Neural progenitor cell (in vitro differentiated cells): ENCODE results near the gene GP1BB. TPM values are rescaled to one million over a fixed set of nuclear protein-coding genes. Genes with fewer than 3 reads are reported as not detected.

Experiments
- DNase-seq: peaks from one replicate; pipeline ENCODE4 v3.0.0-alpha.2; 2016; ENCODE audit warnings: low spot score
- H2AFZ ChIP-seq: fragments of 200-600 bp; sonication (generic); replicated peaks from 2 replicates; pipeline ENCODE4 v1.6.1; 2016; ENCODE audit warnings: antibody characterized with exemption
- H3F3A ChIP-seq: fragments of 200-600 bp; sonication (generic); 2 replicates; pipeline ENCODE4 v1.6.1; 2016; ENCODE audit warnings: antibody characterized with exemption, low read depth
- H3K27ac ChIP-seq: fragments of 200-600 bp; sonication (generic); 2 replicates; pipeline ENCODE4 v1.5.1; 2016; ENCODE audit warnings: mild to moderate bottlenecking
- H3K27me3 ChIP-seq: fragments of 200-600 bp; sonication (generic); 2 replicates; pipeline ENCODE4 v1.6.1; 2016; ENCODE audit warnings: mild to moderate bottlenecking, moderate library complexity
- H3K36me3 ChIP-seq: fragments of 200-600 bp; sonication (generic); 2 replicates; pipeline ENCODE4 v1.5.1; 2016
- H3K4me1 ChIP-seq: fragments of 200-600 bp; sonication (generic); 2 replicates; pipeline ENCODE4 v1.6.1; 2016; ENCODE audit warnings: mixed run types
- H3K4me2 ChIP-seq: fragments of 200-600 bp; sonication (generic); 2 replicates; pipeline ENCODE4 v1.6.1; 2016
- H3K4me3 ChIP-seq: fragments of 200-600 bp; sonication (generic); 2 replicates; pipeline ENCODE4 v1.5.1; 2016
- H3K79me2 ChIP-seq: fragments of 200-600 bp; sonication (generic); 2 replicates; pipeline ENCODE4 v1.6.1; 2016; ENCODE audit warnings: low read depth
- H3K9ac ChIP-seq: fragments of 200-600 bp; sonication (generic); 2 replicates; pipeline ENCODE4 v1.6.1; 2016
- H3K9me3 ChIP-seq: fragments of 200-600 bp; sonication (generic); 2 replicates; pipeline ENCODE4 v1.5.1; 2016; ENCODE audit warnings: low read depth
- H4K20me1 ChIP-seq: fragments of 200-600 bp; sonication (generic); 2 replicates; pipeline ENCODE4 v1.6.1; 2016; ENCODE audit warnings: low read depth
- H3K27ac Mint-ChIP-seq: 3 replicates; pipeline ENCODE4 v1.8.0; 2021; ENCODE audit warnings: mixed read lengths
- H3K27me3 Mint-ChIP-seq: 2 replicates; pipeline ENCODE4 v1.8.0; 2022; ENCODE audit warnings: low read depth, mild to moderate bottlenecking, inconsistent platforms, moderate library complexity, mixed read lengths; ENCODE audit not compliant: insufficient read depth
- H3K36me3 Mint-ChIP-seq: 3 replicates; pipeline ENCODE4 v1.8.0; 2021; ENCODE audit warnings: mixed read lengths
- H3K4me1 Mint-ChIP-seq: 3 replicates; pipeline ENCODE4 v1.8.0; 2021; ENCODE audit warnings: mixed read lengths
- H3K4me3 Mint-ChIP-seq: 3 replicates; pipeline ENCODE4 v1.8.0; 2021; ENCODE audit warnings: mild to moderate bottlenecking, moderate library complexity, mixed read lengths
- H3K9me3 Mint-ChIP-seq: 3 replicates; pipeline ENCODE4 v1.8.0; 2020; ENCODE audit warnings: mixed read lengths
- EZH2 ChIP-seq: fragments of 200-600 bp; sonication (generic); IDR thresholded peaks from 2 replicates; pipeline ENCODE4 v1.6.1; 2017; ENCODE audit warnings: antibody characterized with exemption, mild to moderate bottlenecking, moderate library complexity
- EZH2phosphoT487 ChIP-seq: fragments of 200-600 bp; sonication (generic); IDR thresholded peaks from 2 replicates; pipeline ENCODE4 v1.6.1; 2017; ENCODE audit warnings: antibody characterized with exemption
- total RNA-seq: library from RNA; depleted of rRNA; stranded (reverse); fragments of >200 nt; gene quantifications from 2 replicates; pipeline ENCODE4 v1.2.3, GENCODE V29; 2015; ENCODE audit warnings: low replicate concordance
- TF ChIP-seq, protein P1 (sequence below): fragments of 200-600 bp; sonication (generic); IDR thresholded peaks from 2 replicates; pipeline ENCODE4 v1.5.1; 2017; ENCODE audit warnings: antibody characterized with exemption, mild to moderate bottlenecking

GP1BB gene
- total RNA-seq, 1 donor from 2014 or later = not detected

GRCh38 chr22:19691721-19692341 is 31.5 kb upstream of the GP1BB start:
- Mint-ChIP-seq H3K27me3 (peaks cover 5% of the 10 kb centered on the region), H3K9me3 (no peaks in the 10 kb centered on the region), H3K4me3 (no peak overlapping the region), H3K27ac (no peak overlapping the region), H3K4me1 (peaks cover 10% of the 10 kb centered on the region), H3K36me3 (no peaks in the 10 kb centered on the region)
- no peak for TF ChIP-seq EZH2
- TF ChIP-seq, protein P1, sequence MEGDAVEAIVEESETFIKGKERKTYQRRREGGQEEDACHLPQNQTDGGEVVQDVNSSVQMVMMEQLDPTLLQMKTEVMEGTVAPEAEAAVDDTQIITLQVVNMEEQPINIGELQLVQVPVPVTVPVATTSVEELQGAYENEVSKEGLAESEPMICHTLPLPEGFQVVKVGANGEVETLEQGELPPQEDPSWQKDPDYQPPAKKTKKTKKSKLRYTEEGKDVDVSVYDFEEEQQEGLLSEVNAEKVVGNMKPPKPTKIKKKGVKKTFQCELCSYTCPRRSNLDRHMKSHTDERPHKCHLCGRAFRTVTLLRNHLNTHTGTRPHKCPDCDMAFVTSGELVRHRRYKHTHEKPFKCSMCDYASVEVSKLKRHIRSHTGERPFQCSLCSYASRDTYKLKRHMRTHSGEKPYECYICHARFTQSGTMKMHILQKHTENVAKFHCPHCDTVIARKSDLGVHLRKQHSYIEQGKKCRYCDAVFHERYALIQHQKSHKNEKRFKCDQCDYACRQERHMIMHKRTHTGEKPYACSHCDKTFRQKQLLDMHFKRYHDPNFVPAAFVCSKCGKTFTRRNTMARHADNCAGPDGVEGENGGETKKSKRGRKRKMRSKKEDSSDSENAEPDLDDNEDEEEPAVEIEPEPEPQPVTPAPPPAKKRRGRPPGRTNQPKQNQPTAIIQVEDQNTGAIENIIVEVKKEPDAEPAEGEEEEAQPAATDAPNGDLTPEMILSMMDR = no peak
- TF ChIP-seq EZH2phosphoT487 = no peak
- Histone ChIP-seq H3K79me2 (no peaks in the 10 kb centered on the region), H3K9me3 (no peaks in the 10 kb centered on the region), H3K4me3 (peak overlapping the region; percentile 6), H2AFZ (peak overlapping the region; percentile 84), H3K36me3 (no peaks in the 10 kb centered on the region), H4K20me1 (no peaks in the 10 kb centered on the region), H3K4me1 (peaks cover 22% of the 10 kb centered on the region), H3K4me2 (peak overlapping the region; percentile 58), H3K9ac (no peak overlapping the region), H3K27ac (peak overlapping the region; percentile 24), H3F3A (peaks cover 14% of the 10 kb centered on the region), H3K27me3 (no peaks in the 10 kb centered on the region)
- DNase-seq = peak; percentile 73

DNA sequence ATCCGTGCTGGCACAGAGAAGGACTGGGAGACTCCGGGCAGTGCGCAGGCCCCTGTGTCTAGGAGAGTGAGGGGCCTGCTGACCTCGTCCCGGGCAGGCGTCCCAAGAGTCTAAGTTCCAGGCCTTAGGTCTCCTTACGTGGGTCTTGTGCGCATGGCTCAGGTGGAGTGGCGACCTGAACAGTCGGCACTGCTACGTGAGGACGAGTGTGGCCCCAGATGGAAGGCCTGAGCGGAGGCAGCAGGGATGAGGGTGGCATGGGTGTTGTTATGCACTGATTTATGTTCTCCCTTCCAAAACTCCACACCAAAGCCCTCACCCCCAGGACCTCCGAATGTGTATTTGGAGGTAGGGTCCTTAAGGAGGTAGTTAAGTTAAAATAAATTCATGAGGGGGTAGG is 29.8 kb upstream of the GP1BB start:
- Histone ChIP-seq H4K20me1 (no peaks in the 10 kb centered on the region), H3K4me2 (no peak overlapping the region), H3K79me2 (no peaks in the 10 kb centered on the region), H3K27me3 (no peaks in the 10 kb centered on the region), H3K4me1 (peaks cover 22% of the 10 kb centered on the region), H3K27ac (no peak overlapping the region), H3F3A (peaks cover 14% of the 10 kb centered on the region), H3K4me3 (no peak overlapping the region), H3K9me3 (no peaks in the 10 kb centered on the region), H2AFZ (no peak overlapping the region), H3K9ac (no peak overlapping the region), H3K36me3 (no peaks in the 10 kb centered on the region)
- no peak for TF ChIP-seq EZH2phosphoT487
- TF ChIP-seq, protein P1 = no peak
- H3K4me3 Mint-ChIP-seq = peak overlapping the region; percentile 9
- H3K9me3 Mint-ChIP-seq = no peaks in the 10 kb centered on the region
- H3K27ac Mint-ChIP-seq = no peak overlapping the region
- H3K4me1 Mint-ChIP-seq = peaks cover 10% of the 10 kb centered on the region
- H3K27me3 Mint-ChIP-seq = peaks cover 5% of the 10 kb centered on the region
- H3K36me3 Mint-ChIP-seq = no peaks in the 10 kb centered on the region
- DNase-seq = no peak

DNA sequence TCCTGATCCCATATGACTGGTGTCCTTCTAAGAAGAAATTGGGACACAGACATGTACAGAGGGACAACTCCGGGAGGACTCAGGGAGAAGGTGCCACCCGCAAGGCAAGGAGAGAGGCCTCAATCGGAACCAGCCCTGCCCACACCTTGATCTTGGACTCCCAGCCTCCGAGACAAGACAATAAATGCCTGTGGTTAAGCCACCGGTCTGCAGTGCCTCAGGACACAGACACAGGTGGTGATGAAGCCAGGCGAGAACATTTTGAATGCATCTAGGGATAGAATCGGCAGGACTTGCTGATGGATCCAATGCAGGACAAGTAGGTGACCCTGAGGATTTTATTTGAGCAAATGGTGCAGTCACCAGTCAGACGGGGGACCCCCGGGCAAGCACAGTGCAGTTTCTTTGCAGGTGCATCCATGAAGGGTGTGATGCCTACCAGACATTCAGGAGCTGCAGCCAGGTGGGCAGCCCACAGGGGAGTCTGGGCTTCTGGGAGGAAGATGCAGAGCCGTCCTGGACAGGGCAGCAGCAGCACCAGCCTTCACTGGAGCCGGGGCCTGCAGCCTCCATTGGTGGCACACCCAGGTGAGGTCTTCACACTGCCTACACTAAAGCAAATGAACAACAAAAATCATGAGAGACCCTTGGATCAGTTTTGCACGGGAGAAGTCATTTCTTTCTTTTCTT is 29.2 kb upstream of the GP1BB start:
- H3F3A ChIP-seq = peaks cover 14% of the 10 kb centered on the region
- H3K9ac ChIP-seq = no peak overlapping the region
- no peaks in the 10 kb centered on the region for H3K36me3 ChIP-seq
- DNase-seq = no peak
- H3K27me3 Mint-ChIP-seq = peaks cover 5% of the 10 kb centered on the region
- H4K20me1 ChIP-seq = no peaks in the 10 kb centered on the region
- no peaks in the 10 kb centered on the region for H3K9me3 Mint-ChIP-seq
- no peak for TF ChIP-seq EZH2
- TF ChIP-seq, protein P1 = no peak
- no peak for TF ChIP-seq EZH2phosphoT487
- no peaks in the 10 kb centered on the region for H3K9me3 ChIP-seq
- no peaks in the 10 kb centered on the region for H3K79me2 ChIP-seq
- H3K4me3 ChIP-seq = no peak overlapping the region
- H3K36me3 Mint-ChIP-seq = no peaks in the 10 kb centered on the region
- no peak overlapping the region for H2AFZ ChIP-seq
- H3K4me1 Mint-ChIP-seq = peaks cover 10% of the 10 kb centered on the region
- no peak overlapping the region for H3K27ac ChIP-seq
- peaks cover 22% of the 10 kb centered on the region for H3K4me1 ChIP-seq
- H3K27me3 ChIP-seq = no peaks in the 10 kb centered on the region
- peak overlapping the region; percentile 79 for H3K27ac Mint-ChIP-seq
- no peak overlapping the region for H3K4me2 ChIP-seq
- H3K4me3 Mint-ChIP-seq = peak overlapping the region; percentile 9
